DOHH2 (cell line): ENCODE results near the gene VAMP4.

Experiments used
- H3F3A ChIP-seq: fragments of 200-600 bp; sonication (generic), shearing (Covaris generic); 2 replicates; pipeline ENCODE4 v1.6.0; 2016; ENCODE audit warnings: antibody characterized with exemption, mild to moderate bottlenecking; ENCODE audit not compliant: control insufficient read depth, insufficient read depth
- H3K27ac ChIP-seq: fragments of 200-600 bp; sonication (generic); 2 replicates; pipeline ENCODE4 v1.5.1; 2014; ENCODE audit warnings: low read depth, mild to moderate bottlenecking, low read length, moderate library complexity
- H3K27me3 ChIP-seq: fragments of 200-600 bp; sonication (generic); 2 replicates; pipeline ENCODE4 v1.6.1; 2014; ENCODE audit warnings: mild to moderate bottlenecking, low read length, mixed read lengths; ENCODE audit not compliant: control insufficient read depth
- H3K36me3 ChIP-seq: fragments of 200-600 bp; sonication (generic); 2 replicates; pipeline ENCODE4 v1.6.1; 2014; ENCODE audit warnings: mild to moderate bottlenecking, low read length, moderate library complexity, mixed read lengths; ENCODE audit not compliant: control insufficient read depth
- H3K4me1 ChIP-seq: fragments of 200-600 bp; sonication (generic); 2 replicates; pipeline ENCODE4 v1.6.1; 2014; ENCODE audit warnings: mild to moderate bottlenecking, low read length, mixed read lengths; ENCODE audit not compliant: control insufficient read depth
- H3K4me2 ChIP-seq: fragments of 200-600 bp; sonication (generic); 2 replicates; pipeline ENCODE4 v1.6.0; 2014; ENCODE audit warnings: mild to moderate bottlenecking, low read length, moderate library complexity
- H3K4me3 ChIP-seq: fragments of 200-600 bp; sonication (generic); 2 replicates; pipeline ENCODE4 v1.5.1; 2014; ENCODE audit warnings: mild to moderate bottlenecking, low read length, mixed read lengths
- H3K79me2 ChIP-seq: fragments of 200-600 bp; sonication (generic); 2 replicates; pipeline ENCODE4 v1.6.1; 2014; ENCODE audit warnings: mild to moderate bottlenecking, low read length, mixed read lengths; ENCODE audit not compliant: control insufficient read depth
- H3K9me2 ChIP-seq: fragments of 200-600 bp; sonication (generic); replicated peaks from 2 replicates; pipeline ENCODE4 v1.6.1; 2014; ENCODE audit warnings: mild to moderate bottlenecking, low read length, mixed read lengths; ENCODE audit not compliant: control insufficient read depth
- H3K9me3 ChIP-seq: fragments of 200-600 bp; sonication (generic); 2 replicates; pipeline ENCODE4 v1.6.1; 2014; ENCODE audit warnings: antibody characterized with exemption, low read length, mixed read lengths; ENCODE audit not compliant: control insufficient read depth, insufficient read depth
- H4K20me1 ChIP-seq: fragments of 200-600 bp; sonication (generic); 2 replicates; pipeline ENCODE4 v1.6.0; 2014; ENCODE audit warnings: low read depth, mild to moderate bottlenecking, antibody characterized with exemption, low read length, moderate library complexity; ENCODE audit not compliant: control insufficient read depth, insufficient read depth
- EZH2phosphoT487 ChIP-seq: fragments of 200-600 bp; sonication (generic); IDR thresholded peaks from 2 replicates; pipeline ENCODE4 v1.6.1; 2017; ENCODE audit warnings: borderline replicate concordance, mild to moderate bottlenecking, antibody characterized with exemption, low read length, moderate library complexity, mixed read lengths
- TF ChIP-seq, protein P1 (sequence below): fragments of 200-600 bp; sonication (generic); IDR thresholded peaks from one replicate; pipeline ENCODE4 v1.5.1; 2014; ENCODE audit warnings: antibody characterized with exemption, mild to moderate bottlenecking, low read depth, low read length; ENCODE audit not compliant: poor library complexity, severe bottlenecking

VAMP4 gene

GRCh38 chr1:171758011-171758410 lies 16.1 kb upstream of the VAMP4 start:
- Histone ChIP-seq H3K36me3 (no peaks in the 10 kb centered on the region), H4K20me1 (no peaks in the 10 kb centered on the region), H3K79me2 (no peaks in the 10 kb centered on the region), H3K4me3 (no peak overlapping the region), H3K4me2 (no peak overlapping the region), H3K27me3 (peaks cover 19% of the 10 kb centered on the region; the same call in 1 of the 2 replicates), H3K27ac (no peak overlapping the region), H3K9me3 (no peaks in the 10 kb centered on the region), H3F3A (no peaks in the 10 kb centered on the region), H3K4me1 (no peaks in the 10 kb centered on the region), H3K9me2 (no peaks in the 10 kb centered on the region)
- TF ChIP-seq, protein P1, sequence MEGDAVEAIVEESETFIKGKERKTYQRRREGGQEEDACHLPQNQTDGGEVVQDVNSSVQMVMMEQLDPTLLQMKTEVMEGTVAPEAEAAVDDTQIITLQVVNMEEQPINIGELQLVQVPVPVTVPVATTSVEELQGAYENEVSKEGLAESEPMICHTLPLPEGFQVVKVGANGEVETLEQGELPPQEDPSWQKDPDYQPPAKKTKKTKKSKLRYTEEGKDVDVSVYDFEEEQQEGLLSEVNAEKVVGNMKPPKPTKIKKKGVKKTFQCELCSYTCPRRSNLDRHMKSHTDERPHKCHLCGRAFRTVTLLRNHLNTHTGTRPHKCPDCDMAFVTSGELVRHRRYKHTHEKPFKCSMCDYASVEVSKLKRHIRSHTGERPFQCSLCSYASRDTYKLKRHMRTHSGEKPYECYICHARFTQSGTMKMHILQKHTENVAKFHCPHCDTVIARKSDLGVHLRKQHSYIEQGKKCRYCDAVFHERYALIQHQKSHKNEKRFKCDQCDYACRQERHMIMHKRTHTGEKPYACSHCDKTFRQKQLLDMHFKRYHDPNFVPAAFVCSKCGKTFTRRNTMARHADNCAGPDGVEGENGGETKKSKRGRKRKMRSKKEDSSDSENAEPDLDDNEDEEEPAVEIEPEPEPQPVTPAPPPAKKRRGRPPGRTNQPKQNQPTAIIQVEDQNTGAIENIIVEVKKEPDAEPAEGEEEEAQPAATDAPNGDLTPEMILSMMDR: no peak
- no peak for TF ChIP-seq EZH2phosphoT487

DNA sequence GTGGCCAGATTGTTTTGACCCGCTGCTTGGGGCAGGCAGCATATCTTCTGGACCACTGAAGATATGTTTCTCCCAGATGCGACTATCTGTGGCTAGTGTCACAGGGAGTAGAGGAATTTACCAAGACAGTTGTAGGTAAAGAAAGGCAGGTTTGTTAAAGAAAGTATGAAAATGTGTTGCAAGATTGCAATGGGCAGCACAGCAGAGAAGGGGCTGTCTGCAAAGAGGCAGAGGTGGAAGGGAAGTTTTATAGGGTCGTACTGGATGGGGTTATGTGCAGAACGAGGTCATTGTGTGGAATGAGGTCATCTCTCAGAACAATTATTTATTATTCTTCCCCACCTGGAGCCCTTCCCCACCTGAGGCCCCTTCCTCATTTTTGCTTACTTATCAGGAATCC lies 15.0 kb upstream of the VAMP4 start:
- Histone ChIP-seq H3K9me2 (no peaks in the 10 kb centered on the region), H3K4me1 (no peaks in the 10 kb centered on the region), H3K36me3 (no peaks in the 10 kb centered on the region), H3F3A (no peaks in the 10 kb centered on the region), H3K4me2 (no peak overlapping the region), H3K27me3 (peaks cover 13% of the 10 kb centered on the region; the same call in 1 of the 2 replicates), H3K4me3 (no peak overlapping the region), H3K79me2 (no peaks in the 10 kb centered on the region), H4K20me1 (no peaks in the 10 kb centered on the region), H3K27ac (no peak overlapping the region), H3K9me3 (no peaks in the 10 kb centered on the region)
- TF ChIP-seq EZH2phosphoT487: no peak
- TF ChIP-seq, protein P1: no peak

- Histone ChIP-seq H3K27ac (no peak overlapping the region), H3K36me3 (no peaks in the 10 kb centered on the region), H3K9me3 (no peaks in the 10 kb centered on the region), H4K20me1 (no peaks in the 10 kb centered on the region), H3K27me3 (peaks cover 10% of the 10 kb centered on the region; the same call in 1 of the 2 replicates), H3K4me1 (no peaks in the 10 kb centered on the region), H3K9me2 (no peaks in the 10 kb centered on the region), H3K4me3 (no peak overlapping the region), H3K79me2 (no peaks in the 10 kb centered on the region), H3F3A (no peaks in the 10 kb centered on the region), H3K4me2 (no peak overlapping the region)
- TF ChIP-seq, protein P1: no peak
- no peak for TF ChIP-seq EZH2phosphoT487
Measured at GRCh38 chr1:171754971-171755370, 13.1 kb upstream of the VAMP4 start.
